ENCODE results near the gene MCC.

DNA sequence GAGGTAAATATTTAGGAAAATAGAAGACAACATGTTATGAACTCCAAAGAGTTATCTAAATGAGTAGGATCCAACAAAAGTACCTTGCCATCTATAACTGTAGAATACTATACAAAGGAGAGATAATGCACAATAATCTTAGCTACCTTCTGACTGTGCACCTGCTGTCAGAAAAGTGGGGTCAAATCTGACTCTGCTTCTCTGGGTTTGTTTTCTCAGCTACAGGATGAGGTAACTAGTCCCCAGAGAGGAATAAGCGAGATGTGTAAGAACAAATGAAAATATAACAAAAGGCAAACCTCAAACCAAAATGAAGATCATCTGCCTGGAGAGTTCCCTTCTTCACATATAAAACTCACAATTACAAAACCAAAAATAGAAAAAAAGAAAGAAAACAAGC lies 306.8 kb downstream of the MCC start:
- TF ChIP-seq, protein P1, sequence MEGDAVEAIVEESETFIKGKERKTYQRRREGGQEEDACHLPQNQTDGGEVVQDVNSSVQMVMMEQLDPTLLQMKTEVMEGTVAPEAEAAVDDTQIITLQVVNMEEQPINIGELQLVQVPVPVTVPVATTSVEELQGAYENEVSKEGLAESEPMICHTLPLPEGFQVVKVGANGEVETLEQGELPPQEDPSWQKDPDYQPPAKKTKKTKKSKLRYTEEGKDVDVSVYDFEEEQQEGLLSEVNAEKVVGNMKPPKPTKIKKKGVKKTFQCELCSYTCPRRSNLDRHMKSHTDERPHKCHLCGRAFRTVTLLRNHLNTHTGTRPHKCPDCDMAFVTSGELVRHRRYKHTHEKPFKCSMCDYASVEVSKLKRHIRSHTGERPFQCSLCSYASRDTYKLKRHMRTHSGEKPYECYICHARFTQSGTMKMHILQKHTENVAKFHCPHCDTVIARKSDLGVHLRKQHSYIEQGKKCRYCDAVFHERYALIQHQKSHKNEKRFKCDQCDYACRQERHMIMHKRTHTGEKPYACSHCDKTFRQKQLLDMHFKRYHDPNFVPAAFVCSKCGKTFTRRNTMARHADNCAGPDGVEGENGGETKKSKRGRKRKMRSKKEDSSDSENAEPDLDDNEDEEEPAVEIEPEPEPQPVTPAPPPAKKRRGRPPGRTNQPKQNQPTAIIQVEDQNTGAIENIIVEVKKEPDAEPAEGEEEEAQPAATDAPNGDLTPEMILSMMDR (IDR thresholded peaks at IDR 0.05), result no peak
- no peak for TF ChIP-seq POLR2A (IDR thresholded peaks at IDR 0.05)
